ENCODE results near the gene NFIC. TPM values are rescaled to one million over a fixed set of nuclear protein-coding genes. Genes with fewer than 3 reads are reported as not detected.

NFIC gene
- 10 to 100 TPM in 1 of 3 donors, 1 to 10 TPM in 1, not detected in 1; 2.8 to 13.3 TPM for polyA plus RNA-seq

DNA sequence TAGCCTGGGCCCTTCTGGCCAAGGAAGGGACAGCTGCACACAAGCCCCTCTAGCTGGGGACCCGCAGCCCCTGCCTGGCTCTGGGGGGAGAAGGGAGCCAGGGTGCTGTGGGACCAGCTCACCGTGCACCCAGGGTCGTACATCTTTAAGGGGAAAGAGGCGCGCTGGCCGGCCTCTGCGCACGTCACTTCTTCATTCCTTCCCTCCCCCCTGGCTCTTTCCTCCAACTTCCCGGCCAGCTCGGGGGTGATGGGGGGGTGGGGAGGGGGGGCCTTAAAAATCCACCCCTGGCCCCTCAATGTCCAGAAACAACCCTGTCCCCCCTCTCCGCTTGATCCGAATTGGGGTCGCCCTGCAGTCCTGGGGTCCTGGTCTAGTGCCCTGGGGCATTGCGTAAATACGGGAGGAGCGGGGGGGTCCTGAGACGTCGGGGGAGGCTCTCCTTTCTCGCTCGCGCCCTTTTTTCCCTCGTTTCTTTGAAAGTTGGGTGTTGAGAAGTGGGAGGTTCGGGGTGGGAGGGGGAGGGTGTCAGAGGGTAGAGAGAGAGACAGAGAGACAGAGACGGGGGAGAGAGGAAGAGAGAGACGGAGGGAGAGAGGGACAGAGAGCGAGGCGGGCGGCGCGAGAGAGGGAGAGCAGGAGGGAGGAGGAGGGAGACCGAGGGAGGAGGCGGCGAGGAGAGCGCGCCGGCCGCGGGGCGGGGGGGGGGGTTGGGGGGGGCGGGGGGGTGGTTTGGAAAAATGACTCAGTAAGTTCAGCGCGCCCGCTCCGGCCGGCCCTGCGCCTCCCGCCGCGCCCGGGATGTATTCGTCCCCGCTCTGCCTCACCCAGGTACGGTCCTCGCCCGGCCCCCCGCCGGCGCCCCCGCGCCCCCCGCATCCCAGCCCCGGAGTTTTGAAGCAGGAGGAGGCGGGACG, at the start of gene NFIC:
Gene NFIC (plus strand): TSS at position 748 of the 917 bp plus-strand sequence. CDS start 54 bp downstream, at position 802.
- H3K27ac Mint-ChIP-seq, result no peak within 1 kb of the TSS
- H3K9me3 Mint-ChIP-seq, result no peaks in the 10 kb centered on the region
- peak in 2 of 3 donors; percentile 14 to 19 for DNase-seq
- H3K4me3 Mint-ChIP-seq, result peak within 1 kb of the TSS; percentile 64 to 77 (median 69)
- H3K27me3 Mint-ChIP-seq (ENCODE audit: low read depth in 3 of 3), result peaks cover 2 to 9% (median 4%) of the 10 kb centered on the region in 3 donors
- peaks cover 25 to 37% of the 10 kb centered on the region in 2 donors for H3K4me1 Mint-ChIP-seq
- H3K36me3 Mint-ChIP-seq, result peaks cover 0 to 5% (median 0%) of the 10 kb centered on the region in 3 donors

DNA sequence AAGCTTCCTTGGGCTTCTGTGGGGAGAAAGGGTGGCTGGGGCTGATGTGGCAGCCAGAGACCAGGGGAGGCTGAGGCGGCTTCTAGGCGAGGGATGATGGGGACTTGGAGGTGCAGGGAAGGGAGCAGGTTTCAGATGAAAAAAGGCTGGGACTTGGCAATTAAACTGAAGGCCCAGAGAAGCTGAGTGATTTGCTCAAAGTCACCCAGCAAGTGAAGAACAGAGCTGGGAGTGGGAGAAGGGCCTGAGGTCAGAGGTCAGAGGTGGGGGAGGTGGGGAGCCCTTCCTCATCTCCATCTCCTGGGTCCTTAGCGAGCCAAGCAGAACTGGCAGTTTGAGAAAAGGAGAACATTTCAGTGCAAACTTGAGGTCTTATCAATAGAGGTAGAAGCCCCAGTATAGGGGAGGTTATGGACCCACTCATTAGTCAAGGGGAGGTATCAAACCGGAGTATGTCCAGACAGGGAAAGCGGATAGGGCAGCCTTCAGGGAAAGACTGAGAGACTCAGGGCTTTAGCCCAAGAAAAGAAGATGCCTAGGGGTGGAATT, 49.6 kb upstream of the NFIC start:
- no peaks in the 10 kb centered on the region for H3K36me3 Mint-ChIP-seq
- no peaks in the 10 kb centered on the region for H3K4me1 Mint-ChIP-seq
- no peak overlapping the region for H3K27ac Mint-ChIP-seq
- no peak overlapping the region for H3K4me3 Mint-ChIP-seq
- H3K27me3 Mint-ChIP-seq (ENCODE audit: low read depth in 3 of 3), result peaks cover 2 to 10% (median 4%) of the 10 kb centered on the region in 3 donors
- peaks cover 0 to 3% (median 0%) of the 10 kb centered on the region in 6 donors for H3K9me3 Mint-ChIP-seq
- no peak for DNase-seq

DNA sequence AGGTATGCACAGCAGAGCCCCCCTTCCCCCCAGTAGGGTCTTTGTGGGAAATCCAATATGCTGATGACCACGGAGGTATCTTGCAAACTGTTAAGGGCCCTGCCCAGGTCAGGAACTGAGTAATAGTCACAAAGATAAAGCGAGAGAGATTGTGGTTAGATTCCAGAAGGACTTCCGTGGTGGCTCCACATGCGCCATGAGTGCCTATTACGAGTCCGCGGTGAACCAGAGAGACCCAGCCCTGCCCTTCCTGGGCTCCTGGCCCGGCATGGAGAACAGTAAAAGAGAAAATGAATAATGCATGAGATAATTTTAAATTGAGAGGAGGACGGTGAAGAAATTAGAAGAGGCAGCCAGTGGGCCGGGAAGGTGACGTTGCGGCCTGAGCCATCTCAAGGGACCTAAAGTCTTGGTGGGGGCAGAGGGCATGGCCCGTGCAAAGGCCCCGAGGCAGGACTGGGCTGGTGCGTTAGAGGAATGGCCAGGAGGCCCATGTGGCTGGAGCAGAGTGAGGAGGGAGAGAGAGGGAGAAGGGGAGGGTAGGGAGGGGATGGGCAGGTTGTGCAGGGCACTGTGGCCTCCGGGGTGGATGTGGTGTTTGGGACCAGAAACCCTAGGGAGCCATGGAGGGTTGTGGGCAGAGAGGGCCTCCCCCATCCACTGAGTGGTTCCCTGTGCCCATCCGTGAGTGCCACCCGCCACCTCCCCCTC, 46.6 kb upstream of the NFIC start:
- Mint-ChIP-seq H3K4me3 (no peak overlapping the region), H3K27me3 (ENCODE audit: low read depth in 3 of 3) (peaks cover 2 to 9% (median 4%) of the 10 kb centered on the region in 3 donors), H3K36me3 (peaks cover 0 to 4% (median 0%) of the 10 kb centered on the region in 3 donors), H3K9me3 (no peaks in the 10 kb centered on the region), H3K4me1 (no peaks in the 10 kb centered on the region), H3K27ac (no peak overlapping the region)
- DNase-seq, result no peak

DNA sequence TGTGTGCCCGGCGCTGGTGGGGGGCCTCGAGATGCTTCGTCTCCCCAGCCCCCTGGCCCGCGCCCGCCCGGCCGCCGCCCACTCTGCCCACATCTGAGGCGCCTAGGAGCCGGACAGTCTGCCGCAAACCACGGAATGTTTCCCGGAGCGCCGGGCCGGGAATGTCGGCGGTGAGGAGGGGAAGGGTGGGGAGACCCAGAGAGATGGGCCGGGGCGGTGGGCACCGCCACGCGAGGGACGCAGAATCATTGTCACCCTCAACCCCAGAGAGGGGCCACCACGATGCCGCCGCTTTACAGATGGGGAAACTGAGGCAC, 46.1 kb upstream of the NFIC start:
- H3K9me3 Mint-ChIP-seq, result no peaks in the 10 kb centered on the region
- H3K4me1 Mint-ChIP-seq, result no peaks in the 10 kb centered on the region
- H3K4me3 Mint-ChIP-seq, result no peak overlapping the region
- no peak overlapping the region for H3K27ac Mint-ChIP-seq
- H3K36me3 Mint-ChIP-seq, result peaks cover 0 to 4% (median 0%) of the 10 kb centered on the region in 3 donors
- no peak for DNase-seq
- H3K27me3 Mint-ChIP-seq (ENCODE audit: low read depth in 3 of 3), result peaks cover 2 to 9% (median 4%) of the 10 kb centered on the region in 3 donors

DNA sequence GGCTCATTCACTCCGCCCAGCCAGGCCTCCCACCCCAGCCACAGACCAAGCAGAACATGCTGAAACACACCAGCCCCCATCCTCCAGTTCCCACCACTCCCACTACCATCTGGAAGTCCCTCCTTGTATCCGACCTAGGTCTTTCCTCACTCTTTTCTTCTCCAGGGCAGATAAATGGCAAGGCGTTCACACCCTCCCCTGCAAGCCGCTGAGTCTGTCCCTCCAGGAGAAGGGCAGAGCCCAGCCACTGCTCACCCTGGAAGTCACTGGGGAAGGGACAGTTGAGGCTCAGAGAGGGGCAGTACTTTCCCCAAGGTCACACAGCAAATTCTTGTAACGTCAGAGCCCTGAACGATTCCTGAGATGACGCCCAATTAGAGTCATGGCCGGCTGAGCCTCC, 45.5 kb upstream of the NFIC start:
- peaks cover 0 to 4% (median 0%) of the 10 kb centered on the region in 3 donors for H3K36me3 Mint-ChIP-seq
- H3K4me1 Mint-ChIP-seq, result no peaks in the 10 kb centered on the region
- DNase-seq, result no peak
- no peak overlapping the region for H3K27ac Mint-ChIP-seq
- no peaks in the 10 kb centered on the region for H3K9me3 Mint-ChIP-seq
- H3K4me3 Mint-ChIP-seq, result no peak overlapping the region
- peaks cover 2 to 9% (median 4%) of the 10 kb centered on the region in 3 donors for H3K27me3 Mint-ChIP-seq (ENCODE audit: low read depth in 3 of 3)

DNA sequence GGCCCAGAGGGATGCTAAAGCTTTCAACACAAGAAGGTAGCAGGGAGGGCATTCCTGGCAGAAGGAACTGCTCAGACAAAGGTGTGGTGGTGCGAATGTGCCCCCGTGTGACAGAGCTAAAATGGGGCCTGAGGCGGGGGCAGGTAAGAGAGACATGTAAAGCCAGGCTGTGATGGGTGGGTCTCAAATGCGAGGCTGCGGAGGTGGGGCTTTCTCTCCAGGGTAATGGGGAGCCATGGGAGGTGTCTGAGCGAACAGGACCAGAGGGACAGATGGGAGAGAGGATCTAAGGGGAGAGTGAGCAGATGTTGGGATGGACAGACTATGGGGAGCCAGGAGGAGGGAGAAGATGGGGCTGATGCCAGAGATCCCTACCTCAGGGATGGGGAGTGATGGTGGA, 44.7 kb upstream of the NFIC start:
- H3K27me3 Mint-ChIP-seq (ENCODE audit: low read depth in 3 of 3), result peaks cover 0 to 9% (median 2%) of the 10 kb centered on the region in 3 donors
- peak overlapping the region in 1 of 5 donors; percentile 12 for H3K4me3 Mint-ChIP-seq

DNA sequence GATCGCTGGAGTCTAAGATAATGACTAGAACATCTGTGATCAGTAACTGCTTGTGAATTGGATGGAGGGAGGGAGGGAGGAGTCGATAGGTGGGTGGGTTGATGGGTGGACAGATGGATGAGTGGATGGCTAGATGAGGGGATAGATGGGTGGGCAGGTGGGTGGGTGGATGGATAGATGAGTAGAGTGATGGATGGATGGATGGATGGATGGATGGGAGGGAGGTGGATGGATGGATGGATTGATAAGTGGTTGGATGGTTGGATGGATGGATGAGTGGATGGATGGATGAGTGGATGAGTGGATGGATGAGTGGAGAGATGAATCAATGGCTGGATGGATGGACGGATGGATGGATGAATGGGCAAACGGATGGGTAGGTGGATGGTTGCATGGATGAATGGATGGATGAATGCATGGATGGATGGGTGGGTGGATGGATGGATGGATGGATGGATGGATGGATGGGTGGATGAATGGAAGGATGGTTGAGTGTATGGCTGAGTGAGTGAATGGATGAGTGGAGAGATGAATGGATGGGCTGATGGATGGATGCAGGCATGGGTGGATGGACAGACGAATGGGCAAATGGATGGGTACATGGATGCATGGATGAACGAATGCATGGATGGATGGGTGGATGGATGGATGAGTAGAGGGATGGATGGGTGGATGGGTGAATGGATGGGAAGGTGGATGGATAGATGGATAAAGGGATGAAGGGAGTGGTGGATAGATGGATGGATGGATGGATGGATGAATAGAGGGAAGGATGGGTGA, 44.0 kb upstream of the NFIC start:
- peaks cover 0 to 9% (median 2%) of the 10 kb centered on the region in 3 donors for H3K27me3 Mint-ChIP-seq (ENCODE audit: low read depth in 3 of 3)
- H3K4me3 Mint-ChIP-seq, result no peak overlapping the region
- peaks cover 0 to 4% (median 0%) of the 10 kb centered on the region in 3 donors for H3K36me3 Mint-ChIP-seq
- H3K27ac Mint-ChIP-seq, result no peak overlapping the region
- H3K4me1 Mint-ChIP-seq, result no peaks in the 10 kb centered on the region
- H3K9me3 Mint-ChIP-seq, result no peaks in the 10 kb centered on the region
- no peak for DNase-seq

More for the DNA sequence above, 44.7 kb upstream of the NFIC start:
- no peak for DNase-seq
- H3K27ac Mint-ChIP-seq, result no peak overlapping the region
- H3K9me3 Mint-ChIP-seq, result no peaks in the 10 kb centered on the region
- H3K4me1 Mint-ChIP-seq, result no peaks in the 10 kb centered on the region
- H3K36me3 Mint-ChIP-seq, result peaks cover 0 to 4% (median 0%) of the 10 kb centered on the region in 3 donors

DNA sequence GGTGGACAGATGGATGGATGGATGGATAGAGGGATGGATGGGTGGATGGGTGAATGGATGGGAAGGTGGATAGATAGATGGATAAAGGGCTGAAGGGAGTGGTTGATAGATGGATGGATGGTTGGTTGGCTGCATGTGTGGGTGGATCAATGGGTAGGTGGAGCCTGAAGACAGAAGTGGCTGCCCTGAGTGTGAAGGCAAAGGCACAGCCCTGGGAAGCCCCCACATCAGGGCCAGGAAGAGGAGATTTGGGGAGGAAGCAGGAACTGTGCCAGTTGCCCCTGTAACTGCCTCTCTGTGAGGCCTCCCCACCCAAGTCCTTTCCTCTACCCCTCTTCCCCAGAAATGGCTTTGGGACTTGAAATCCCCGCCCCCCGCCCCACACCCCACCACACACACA, 43.4 kb upstream of the NFIC start:
- no peak overlapping the region for H3K4me3 Mint-ChIP-seq
- no peak for DNase-seq
- H3K27me3 Mint-ChIP-seq (ENCODE audit: low read depth in 3 of 3), result peaks cover 0 to 9% (median 2%) of the 10 kb centered on the region in 3 donors
- H3K36me3 Mint-ChIP-seq, result peaks cover 0 to 4% (median 0%) of the 10 kb centered on the region in 3 donors
- no peaks in the 10 kb centered on the region for H3K9me3 Mint-ChIP-seq
- H3K27ac Mint-ChIP-seq, result no peak overlapping the region
- no peaks in the 10 kb centered on the region for H3K4me1 Mint-ChIP-seq

DNA sequence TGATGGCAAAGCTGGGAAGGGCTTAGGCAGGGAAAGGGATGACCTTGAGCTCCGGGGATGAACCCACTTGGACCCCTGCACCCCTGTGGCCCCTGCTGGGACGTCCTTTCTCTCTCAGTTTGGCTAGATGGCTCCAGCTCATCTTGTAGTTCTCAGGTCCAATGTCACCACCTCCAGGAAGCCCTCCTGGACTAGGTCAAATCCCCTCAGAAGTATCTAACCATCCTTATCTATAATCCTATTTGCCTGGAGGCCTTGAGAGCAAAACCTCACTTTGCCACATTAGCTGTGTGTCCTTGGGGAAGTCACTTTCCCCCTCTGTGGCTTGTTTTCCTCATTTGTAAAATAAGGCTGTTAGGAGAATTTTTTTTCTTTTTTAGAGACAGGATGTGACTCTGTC, 42.7 kb upstream of the NFIC start:
- Mint-ChIP-seq H3K27me3 (ENCODE audit: low read depth in 3 of 3) (peaks cover 0 to 9% (median 2%) of the 10 kb centered on the region in 3 donors), H3K36me3 (peaks cover 0 to 4% (median 0%) of the 10 kb centered on the region in 3 donors), H3K9me3 (no peaks in the 10 kb centered on the region), H3K4me1 (no peaks in the 10 kb centered on the region), H3K27ac (no peak overlapping the region), H3K4me3 (no peak overlapping the region)
- no peak for DNase-seq

DNA sequence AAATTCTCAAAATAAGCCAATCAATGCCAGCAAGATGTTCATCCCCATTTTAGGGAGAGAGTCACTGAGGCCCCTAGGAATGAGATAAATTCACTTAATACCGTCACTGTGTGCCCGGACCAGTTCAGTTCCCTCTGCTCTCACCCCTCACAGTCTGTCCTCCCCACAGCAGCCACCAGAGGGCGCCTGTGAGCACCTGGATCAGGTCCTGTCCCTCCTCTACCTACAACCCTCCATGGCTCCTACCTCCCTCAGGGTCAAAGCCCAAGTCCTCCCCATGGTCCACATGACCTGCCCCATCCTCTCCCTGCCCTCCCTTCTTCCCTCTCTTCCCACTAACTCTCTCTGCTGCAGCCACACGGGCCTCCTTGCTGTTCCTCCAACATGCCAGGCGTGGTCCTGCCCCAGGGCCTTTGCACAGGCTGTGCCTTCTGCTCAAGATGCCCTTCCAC, 42.0 kb upstream of the NFIC start:
- H3K27me3 Mint-ChIP-seq (ENCODE audit: low read depth in 3 of 3), result peaks cover 0 to 6% (median 2%) of the 10 kb centered on the region in 3 donors
- peak; percentile 44 to 63 (median 44) for DNase-seq
- H3K4me1 Mint-ChIP-seq, result no peaks in the 10 kb centered on the region
- peaks cover 0 to 4% (median 0%) of the 10 kb centered on the region in 3 donors for H3K36me3 Mint-ChIP-seq
- H3K27ac Mint-ChIP-seq, result no peak overlapping the region
- no peak overlapping the region for H3K4me3 Mint-ChIP-seq
- no peaks in the 10 kb centered on the region for H3K9me3 Mint-ChIP-seq

DNA sequence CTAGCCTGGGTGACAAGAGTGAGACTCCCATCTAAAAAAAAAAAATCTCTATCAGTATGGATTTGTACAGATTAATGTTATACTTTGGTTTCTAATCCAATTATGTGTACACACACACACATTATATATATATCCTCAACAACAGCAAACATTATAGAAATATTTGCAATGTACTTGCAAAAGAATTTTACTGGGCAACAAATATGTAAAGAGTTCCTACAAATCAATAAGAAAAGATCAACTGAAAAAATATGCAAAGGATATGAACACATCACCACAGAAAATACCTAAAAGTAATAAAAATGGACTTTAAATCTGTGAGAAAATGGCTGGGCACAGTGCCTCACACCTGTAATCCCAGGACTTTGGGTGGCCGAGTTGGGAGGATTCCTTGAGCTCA, 40.9 kb upstream of the NFIC start:
- DNase-seq, result no peak
- Mint-ChIP-seq H3K4me1 (no peaks in the 10 kb centered on the region), H3K9me3 (no peaks in the 10 kb centered on the region), H3K27me3 (ENCODE audit: low read depth in 3 of 3) (peaks cover 0 to 4% (median 2%) of the 10 kb centered on the region in 3 donors), H3K4me3 (no peak overlapping the region), H3K36me3 (peaks cover 0 to 4% (median 0%) of the 10 kb centered on the region in 3 donors), H3K27ac (no peak overlapping the region)

DNA sequence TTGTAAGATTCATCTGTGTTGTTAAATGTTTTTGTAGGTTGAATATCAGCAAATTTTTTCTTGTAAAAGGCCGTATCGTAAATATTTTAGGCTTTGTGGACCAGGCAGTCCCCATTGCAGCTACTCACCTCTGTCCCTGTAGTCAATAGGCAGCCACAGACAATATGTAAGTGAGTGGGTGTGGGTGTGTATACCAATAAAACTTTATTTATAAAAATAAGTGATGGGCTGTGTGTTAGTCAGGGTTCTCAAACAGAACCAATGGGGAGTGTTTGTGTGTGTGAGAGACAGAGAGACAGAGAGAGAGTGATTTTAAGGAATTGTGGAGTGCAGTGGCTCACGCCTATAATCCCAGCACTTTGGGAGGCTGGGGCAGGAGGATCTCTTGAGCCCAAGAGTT, 37.6 kb upstream of the NFIC start:
- Mint-ChIP-seq H3K27me3 (ENCODE audit: low read depth in 3 of 3) (peaks cover 0 to 5% (median 0%) of the 10 kb centered on the region in 3 donors), H3K9me3 (no peaks in the 10 kb centered on the region), H3K36me3 (no peaks in the 10 kb centered on the region), H3K4me1 (no peaks in the 10 kb centered on the region), H3K4me3 (no peak overlapping the region), H3K27ac (no peak overlapping the region)
- no peak for DNase-seq

DNA sequence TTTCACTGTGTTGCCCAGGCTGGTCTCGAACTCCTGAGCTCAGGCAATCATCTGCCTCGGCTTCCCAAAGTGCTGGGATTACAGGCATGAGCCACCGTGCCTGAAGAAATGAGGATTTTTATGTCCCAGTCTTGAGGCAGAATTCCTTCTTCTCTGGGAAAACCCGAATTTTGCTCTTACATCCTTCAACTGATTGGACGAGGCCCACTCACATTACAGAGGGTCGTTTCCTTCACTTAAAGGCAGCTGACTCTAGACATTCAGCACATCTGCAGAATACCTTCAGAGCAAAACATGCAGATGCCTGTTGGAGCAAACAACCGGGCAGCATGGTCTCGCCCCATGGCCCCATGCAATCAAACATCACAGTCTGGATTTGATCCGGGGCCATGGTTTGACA, 36.3 kb upstream of the NFIC start:
- Mint-ChIP-seq H3K4me3 (no peak overlapping the region), H3K27me3 (ENCODE audit: low read depth in 3 of 3) (peaks cover 0 to 3% (median 0%) of the 10 kb centered on the region in 3 donors), H3K36me3 (no peaks in the 10 kb centered on the region), H3K27ac (no peak overlapping the region), H3K4me1 (no peaks in the 10 kb centered on the region), H3K9me3 (no peaks in the 10 kb centered on the region)
- DNase-seq, result no peak

All from immature natural killer cell (primary cell).